ENCODE data around the gene TEX261.

GRCh38 chr2:70981866-70982810, 12.5 kb downstream of the TEX261 start:
- TF ChIP-seq SUZ12 (IDR thresholded peaks at IDR 0.05; ENCODE audit: extremely low read depth, insufficient read depth, insufficient read length), result no peak
- no peak for TF ChIP-seq YY1 (IDR thresholded peaks at IDR 0.05; ENCODE audit: insufficient read depth, insufficient read length)
- no peak for TF ChIP-seq ZNF274 (IDR thresholded peaks at IDR 0.05; ENCODE audit: low read depth, low read length)

Measured in NT2/D1 (cell line).